ENCODE measurements around the gene CNDP1.

DNA sequence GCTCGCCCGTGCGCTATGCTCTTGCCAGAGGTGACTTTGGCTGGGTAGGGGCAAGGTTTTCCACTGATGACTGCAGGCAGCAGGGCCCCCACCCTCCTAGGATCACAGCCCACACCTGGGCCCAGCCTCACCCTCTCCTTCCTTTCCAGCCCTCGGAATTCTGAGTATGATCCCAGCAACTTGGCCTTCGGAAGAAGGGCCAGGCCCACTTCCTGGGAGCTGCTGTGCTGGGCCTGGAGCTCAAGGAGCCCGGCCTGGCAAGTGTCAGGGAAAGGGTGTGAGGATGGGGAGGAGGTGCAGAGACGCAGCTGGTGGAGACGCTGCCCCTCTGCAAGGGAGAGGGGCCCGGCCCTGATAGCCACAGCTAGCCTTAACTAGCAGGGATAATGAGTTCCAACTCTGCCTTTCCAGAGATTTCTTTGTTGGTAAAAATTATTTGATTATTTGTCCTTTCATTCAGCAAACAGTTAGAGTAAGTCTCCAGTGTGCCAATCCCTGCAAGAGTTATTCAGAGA is 1.7 kb upstream of the CNDP1 start:
- TF ChIP-seq, protein P1, sequence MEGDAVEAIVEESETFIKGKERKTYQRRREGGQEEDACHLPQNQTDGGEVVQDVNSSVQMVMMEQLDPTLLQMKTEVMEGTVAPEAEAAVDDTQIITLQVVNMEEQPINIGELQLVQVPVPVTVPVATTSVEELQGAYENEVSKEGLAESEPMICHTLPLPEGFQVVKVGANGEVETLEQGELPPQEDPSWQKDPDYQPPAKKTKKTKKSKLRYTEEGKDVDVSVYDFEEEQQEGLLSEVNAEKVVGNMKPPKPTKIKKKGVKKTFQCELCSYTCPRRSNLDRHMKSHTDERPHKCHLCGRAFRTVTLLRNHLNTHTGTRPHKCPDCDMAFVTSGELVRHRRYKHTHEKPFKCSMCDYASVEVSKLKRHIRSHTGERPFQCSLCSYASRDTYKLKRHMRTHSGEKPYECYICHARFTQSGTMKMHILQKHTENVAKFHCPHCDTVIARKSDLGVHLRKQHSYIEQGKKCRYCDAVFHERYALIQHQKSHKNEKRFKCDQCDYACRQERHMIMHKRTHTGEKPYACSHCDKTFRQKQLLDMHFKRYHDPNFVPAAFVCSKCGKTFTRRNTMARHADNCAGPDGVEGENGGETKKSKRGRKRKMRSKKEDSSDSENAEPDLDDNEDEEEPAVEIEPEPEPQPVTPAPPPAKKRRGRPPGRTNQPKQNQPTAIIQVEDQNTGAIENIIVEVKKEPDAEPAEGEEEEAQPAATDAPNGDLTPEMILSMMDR (IDR thresholded peaks at IDR 0.05) = no peak
- TF ChIP-seq EP300 (IDR thresholded peaks at IDR 0.05) (no peak), POLR2A (IDR thresholded peaks at IDR 0.05) (no peak)
